Measurements from ENCODE around the gene SMAD6.
A peak's percentile ranks its signal among the peaks of the same experiment; 100 is the strongest.

GRCh38 chr15:66685638-66686150 is 16.3 kb upstream of the SMAD6 start:
- TF ChIP-seq CTCF (IDR thresholded peaks at IDR 0.05) (peak in 6 of 12 donors; percentile 15 to 25 (median 20)), POLR2A (IDR thresholded peaks at IDR 0.05) (no peak)

Measured in heart left ventricle (tissue), 13 donors.